NCI-H526 (cell line): ENCODE data around the gene SCMH1.

Experiments
- DNase-seq, 2 experiments: peaks; one replicate each; lab custom pipeline; 2025; lab: John Stamatoyannopoulos, UW

SCMH1 gene

DNA sequence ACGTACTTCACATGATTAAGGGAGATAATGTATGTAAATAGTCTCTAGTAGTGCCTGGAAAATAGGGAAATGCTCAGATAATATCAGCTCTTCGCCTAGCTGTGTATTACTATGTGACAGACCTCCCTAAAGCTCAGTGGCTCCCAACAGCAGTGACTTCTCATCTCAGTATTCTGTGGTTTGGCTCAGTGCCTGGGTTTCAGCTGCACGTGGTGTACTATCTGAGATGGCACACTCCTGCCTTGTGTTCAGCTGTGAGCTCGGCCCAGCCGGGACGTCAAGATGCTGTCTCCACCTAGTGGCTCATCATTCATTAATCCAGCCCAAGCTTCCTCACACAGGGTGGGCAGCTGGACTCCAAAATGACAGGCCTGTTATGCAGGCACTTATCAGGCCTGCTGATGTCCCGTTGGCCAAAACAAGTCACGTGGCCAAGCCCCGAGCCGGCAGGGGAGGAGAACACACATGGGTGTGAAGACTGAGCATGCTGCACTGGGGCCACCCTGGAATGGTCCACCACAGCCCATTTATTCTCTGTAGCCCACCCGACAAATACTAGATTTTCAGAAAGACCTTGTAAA is 238.4 kb downstream of the SCMH1 start:
- DNase-seq: peak; percentile 95

DNA sequence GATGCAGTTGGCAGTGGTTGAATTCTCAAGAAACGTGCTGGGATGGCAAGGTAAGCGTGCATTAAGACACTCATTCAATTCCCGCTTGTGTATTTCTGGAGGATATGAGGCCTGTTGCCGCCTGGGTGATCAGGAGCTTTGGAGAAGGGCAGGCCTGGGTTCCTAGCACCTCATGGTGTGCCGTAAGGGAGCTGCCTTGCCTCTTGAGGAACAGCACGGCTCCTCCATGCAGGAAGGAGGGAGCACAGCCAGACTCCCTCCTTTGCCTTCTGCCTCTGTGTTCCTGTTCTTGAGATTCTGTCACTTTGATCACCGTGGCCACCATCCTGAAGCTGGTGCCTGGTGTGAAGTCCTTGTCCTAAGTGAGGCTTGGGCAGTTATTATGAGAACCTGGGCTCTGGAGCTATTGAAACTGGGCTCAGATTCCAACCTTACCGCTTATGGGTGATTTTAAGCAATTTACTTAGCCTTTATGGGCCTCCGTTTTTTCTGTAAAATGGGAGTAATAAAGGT is 238.9 kb downstream of the SCMH1 start:
- no peak for DNase-seq

- DNase-seq: no peak
Measured at GRCh38 chr1:40998668-40999067, 243.4 kb downstream of the SCMH1 start.

DNA sequence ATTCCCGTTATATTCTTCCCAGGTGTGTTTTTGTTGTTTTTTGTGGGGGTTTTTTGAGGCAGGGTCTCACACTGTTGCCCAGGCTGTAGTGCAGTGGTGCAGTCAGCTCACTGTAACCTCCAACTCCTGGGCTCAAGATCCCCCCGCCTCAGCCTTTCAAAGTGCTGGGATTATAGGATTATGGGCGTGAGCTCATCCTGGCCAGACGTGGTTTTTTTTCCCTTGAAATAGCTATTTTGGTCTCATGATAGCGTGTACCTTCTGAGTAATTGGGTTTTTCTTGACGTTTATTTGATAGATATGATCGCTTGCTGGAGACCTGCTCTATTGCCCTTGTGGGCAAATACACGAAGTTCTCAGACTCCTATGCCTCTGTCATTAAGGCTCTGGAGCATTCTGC is 245.0 kb downstream of the SCMH1 start:
- DNase-seq: no peak

DNA sequence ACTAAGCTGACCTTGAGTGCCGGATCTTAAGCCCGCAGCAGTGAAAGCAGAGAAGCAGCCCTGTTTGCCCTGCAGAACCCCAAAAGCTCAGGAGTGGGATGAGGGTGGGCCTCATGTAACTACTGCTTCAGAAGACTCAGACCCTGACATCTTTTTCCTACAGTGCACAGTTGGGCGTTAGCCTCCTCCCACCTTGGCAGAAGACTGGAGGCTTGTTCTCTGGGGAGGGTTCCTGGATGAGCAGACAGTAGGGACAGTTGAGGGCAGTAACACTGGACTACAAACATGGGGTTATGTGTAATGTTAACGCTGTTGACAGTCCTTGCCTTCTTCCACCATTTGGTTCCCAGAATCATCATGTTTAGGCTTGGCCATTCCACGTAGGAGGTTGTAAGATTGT is 253.0 kb downstream of the SCMH1 start:
- DNase-seq: no peak

DNA sequence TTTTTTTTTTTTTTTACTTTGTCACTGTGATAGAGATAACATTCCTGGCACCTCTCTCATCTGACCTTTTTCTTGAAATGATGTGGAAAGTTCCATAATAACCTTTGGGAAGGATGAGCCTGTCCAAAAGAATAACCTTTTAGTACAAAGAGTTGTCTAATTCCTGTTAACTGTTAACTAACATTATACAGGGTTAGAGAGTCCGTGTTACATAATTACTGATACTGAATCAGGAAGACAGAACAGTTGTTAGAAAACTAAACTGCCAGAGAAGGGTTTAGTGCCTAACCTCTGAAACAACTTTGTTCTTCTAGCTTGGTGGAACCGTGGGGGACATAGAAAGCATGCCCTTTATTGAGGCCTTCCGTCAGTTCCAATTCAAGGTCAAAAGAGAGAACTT is 253.8 kb downstream of the SCMH1 start:
- DNase-seq: no peak

GRCh38 chr1:40987439-40988276 is 254.4 kb downstream of the SCMH1 start:
- DNase-seq: no peak

GRCh38 chr1:40986956-40987355 is 255.2 kb downstream of the SCMH1 start:
- no peak for DNase-seq

DNA sequence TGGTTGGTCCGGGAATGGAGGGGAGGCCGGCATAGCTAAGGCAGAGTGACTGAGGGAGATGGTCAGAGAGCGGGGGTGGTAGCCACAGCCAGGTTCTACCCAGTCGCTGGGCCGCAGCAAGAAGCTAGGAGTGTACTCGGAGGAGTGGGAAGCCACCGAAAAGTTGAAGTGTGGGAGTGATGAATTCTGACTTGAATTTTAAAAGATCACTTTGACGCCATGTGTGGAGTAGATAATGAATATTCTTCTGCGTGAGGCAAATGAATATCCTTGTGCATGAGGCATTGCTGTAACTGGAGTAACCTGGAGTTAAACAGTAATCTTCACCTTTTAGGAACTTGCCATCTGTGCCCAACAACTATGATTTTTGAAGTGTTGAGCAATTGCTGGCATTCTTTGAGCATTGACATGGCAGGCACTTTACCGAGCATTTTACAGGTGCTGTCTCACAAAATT is 255.8 kb downstream of the SCMH1 start:
- DNase-seq: no peak

DNA sequence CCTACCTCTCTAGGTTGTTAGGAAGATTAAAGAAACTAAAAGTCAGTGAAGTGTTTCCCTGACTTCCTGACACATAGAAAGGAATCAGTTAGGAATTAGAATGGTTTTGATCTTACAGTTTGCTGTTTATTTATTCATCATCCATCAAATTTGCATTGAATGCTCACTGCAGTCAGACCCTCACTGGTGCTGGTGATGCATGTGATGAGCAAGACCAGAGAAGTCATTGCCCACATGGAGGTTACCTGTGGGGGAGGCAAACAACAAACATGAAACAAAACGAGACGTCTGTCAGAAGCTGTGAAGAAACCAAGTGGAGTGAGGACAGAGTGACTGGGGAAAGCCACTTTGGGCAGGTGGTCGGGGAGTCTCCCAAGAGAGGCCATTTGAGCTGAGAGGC is 256.2 kb downstream of the SCMH1 start:
- peak in 1 of 2 experiments; percentile 49 for DNase-seq

- no peak for DNase-seq
Measured at GRCh38 chr1:40985161-40985560, 256.9 kb downstream of the SCMH1 start.

DNA sequence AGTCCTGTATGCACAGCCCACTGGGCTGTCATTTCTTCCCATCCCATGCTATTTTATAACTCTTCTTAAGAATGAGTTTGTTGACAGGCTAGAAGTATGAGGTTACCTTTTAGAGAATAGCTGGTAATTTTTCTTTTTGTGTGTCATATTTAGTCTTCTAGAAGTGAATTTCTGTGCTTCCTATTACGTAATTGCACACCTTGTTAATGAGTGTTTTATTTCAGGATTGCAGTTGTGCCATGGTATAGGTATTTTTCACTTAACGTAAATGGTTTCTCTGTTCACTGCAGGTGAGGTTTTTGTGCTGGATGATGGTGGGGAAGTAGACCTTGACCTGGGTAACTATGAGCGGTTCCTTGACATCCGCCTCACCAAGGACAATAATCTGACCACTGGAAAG is 257.6 kb downstream of the SCMH1 start:
- DNase-seq: no peak

DNA sequence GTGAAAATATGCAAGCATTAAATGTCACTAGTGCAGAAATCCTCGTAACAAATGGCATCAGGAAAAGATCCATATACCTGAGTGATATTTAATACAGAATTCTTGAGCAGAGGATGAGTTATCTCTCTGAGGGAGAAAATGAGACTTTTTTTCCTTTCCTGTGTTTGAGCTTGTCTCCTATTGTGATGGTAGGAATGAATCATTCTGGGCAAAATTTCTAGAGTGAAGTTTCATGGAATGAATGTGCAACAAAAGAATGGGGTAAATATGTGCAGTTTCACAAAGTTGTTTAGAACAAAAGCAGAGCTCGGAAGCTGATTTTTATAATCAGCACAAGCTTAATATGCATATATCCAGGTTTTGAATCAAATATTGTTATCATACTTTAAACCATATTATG is 258.0 kb downstream of the SCMH1 start:
- DNase-seq: no peak

DNA sequence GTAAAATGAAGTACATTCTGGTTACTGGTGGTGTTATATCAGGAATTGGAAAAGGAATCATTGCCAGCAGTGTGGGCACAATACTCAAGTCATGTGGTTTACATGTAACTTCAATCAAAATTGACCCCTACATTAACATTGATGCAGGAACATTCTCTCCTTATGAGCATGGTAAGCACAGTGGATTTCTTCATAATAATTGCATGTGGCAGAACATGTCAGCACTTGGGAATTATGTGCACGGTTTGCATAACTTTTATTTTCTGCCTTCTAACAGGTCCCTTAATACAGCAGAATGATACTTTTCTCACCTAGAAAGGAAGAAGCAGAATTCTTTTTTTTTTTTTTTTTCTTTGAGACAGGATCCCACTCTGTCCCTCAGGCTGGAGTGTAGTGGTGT is 258.8 kb downstream of the SCMH1 start:
- DNase-seq: no peak

DNA sequence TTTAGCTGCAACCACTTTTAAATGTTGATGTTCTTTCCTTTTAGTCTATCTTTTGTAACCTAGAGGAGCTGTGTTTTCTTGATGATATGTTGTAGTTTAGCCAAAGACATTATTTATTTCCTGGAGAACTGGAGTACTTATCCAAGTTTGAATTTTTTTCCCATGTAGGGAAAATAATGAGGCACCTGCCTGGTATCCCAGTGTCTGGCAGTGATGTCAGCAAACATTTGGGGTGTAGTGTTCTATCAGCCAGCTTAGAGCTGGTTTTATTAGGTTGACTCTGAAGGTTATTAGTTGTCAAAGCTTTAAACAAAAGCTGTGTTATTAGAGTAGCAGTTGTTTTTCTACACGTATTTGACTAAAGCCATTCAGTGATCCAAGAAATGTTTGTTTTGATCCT is 259.4 kb downstream of the SCMH1 start:
- no peak for DNase-seq

GRCh38 chr1:40981691-40982448 is 260.2 kb downstream of the SCMH1 start:
- DNase-seq: no peak

DNA sequence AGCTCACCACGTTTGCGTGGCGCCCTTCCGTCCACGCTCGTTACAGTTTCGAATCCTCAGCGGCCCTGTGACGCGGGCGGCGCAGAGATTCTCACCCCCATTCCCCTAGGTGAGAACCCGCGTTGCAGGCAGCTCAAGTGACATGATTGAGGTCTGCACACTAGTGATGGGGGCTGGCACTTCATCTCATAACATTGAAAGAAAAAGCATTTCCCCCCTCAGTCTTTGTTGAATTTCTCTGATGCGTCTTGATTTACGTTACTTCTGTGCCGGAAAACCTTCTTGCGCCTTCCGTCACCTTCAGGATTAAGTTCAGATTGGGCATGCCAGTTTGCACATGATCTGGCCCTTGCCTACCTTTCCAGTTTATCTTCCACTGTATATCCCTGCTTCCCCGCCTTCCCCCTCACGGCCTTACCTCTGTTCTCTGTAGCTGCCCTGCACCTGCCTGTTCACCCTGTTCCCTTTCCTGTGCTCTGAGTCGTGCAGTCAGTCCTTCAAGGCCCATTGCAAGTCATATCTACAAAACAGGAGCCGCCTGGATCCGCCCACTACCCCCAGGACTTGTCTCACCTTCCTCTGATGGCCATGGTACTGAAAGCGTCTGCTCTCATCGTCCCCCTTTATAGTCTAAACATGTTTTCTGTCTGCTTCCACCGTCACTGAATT is 261.5 kb downstream of the SCMH1 start:
- DNase-seq: peak; percentile 69 to 80

DNA sequence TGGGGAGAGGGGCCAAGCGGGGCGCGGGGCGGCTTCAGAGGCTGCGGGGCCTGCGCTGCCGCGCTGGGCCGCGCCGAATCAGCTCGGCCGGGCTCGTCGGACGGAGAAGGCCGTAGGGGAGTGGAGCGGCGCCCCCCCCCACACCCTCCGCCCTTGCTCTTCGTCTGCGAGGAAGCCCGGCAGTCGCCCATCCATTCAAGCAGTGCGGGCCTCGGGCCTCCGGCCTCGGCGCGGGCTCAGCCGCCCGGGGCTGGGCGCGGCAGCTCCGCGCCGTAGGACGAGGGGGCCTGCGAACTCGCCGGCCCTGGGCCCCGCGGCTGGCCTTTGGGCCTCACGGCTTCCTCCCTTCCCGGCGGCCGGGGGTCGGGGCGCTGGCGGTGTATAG is 262.0 kb downstream of the SCMH1 start:
- DNase-seq: no peak

- peak; percentile 93 to 100 for DNase-seq
Measured at GRCh38 chr1:40979241-40980067, 262.7 kb downstream of the SCMH1 start, which contains the start of gene CTPS1. Gene CTPS1 (plus strand): TSS chr1:40979696. CDS start chr1:40983291, 3,595 bp downstream.

- no peak for DNase-seq
Measured at GRCh38 chr1:40978886-40979240, 263.2 kb downstream of the SCMH1 start.

- DNase-seq: no peak
Measured at GRCh38 chr1:40977716-40978115, 264.4 kb downstream of the SCMH1 start.
